Epithelial cell of esophagus (primary cell): ENCODE measurements around the gene CCDC88C.
"Not testable (repeated sequence)": the region's sequence is repeated elsewhere in the genome, so short reads cannot be mapped to it uniquely, and the experiment has no call there.

Experiments
- DNase-seq: peaks from one replicate; pipeline ENCODE4 v3.0.0; 2010; ENCODE audit warnings: low read depth
- H3K4me3 ChIP-seq: 2 replicates; pipeline ENCODE4 v1.5.1; 2011; ENCODE audit warnings: mild to moderate bottlenecking, low read length, control low read depth
- CTCF ChIP-seq: IDR thresholded peaks from 2 replicates; pipeline ENCODE4 v1.5.1; 2011; ENCODE audit warnings: low read depth, mild to moderate bottlenecking, low read length, control low read depth, inconsistent platforms; ENCODE audit not compliant: insufficient read depth; ENCODE audit errors: missing control alignments

Gene CCDC88C

GRCh38 chr14:91415794-91416743, 1.6 kb downstream of the CCDC88C start:
- TF ChIP-seq CTCF = no peak
- peak; percentile 85 for DNase-seq
- peak overlapping the region; percentile 76 for H3K4me3 ChIP-seq

GRCh38 chr14:91414475-91414833, 3.2 kb downstream of the CCDC88C start:
- DNase-seq = no peak
- no peak for TF ChIP-seq CTCF
- H3K4me3 ChIP-seq = no peak overlapping the region

- peak; percentile 61 for DNase-seq
- no peak for TF ChIP-seq CTCF
- no peak overlapping the region for H3K4me3 ChIP-seq
Measured at GRCh38 chr14:91413547-91414474, 3.8 kb downstream of the CCDC88C start.

GRCh38 chr14:91412939-91413338, 4.7 kb downstream of the CCDC88C start:
- DNase-seq = no peak
- no peak for TF ChIP-seq CTCF
- no peak overlapping the region for H3K4me3 ChIP-seq

- H3K4me3 ChIP-seq = no peak overlapping the region
- DNase-seq = no peak
- no peak for TF ChIP-seq CTCF
Measured at GRCh38 chr14:91410771-91411536, 6.7 kb downstream of the CCDC88C start.

GRCh38 chr14:91409928-91410718, 7.5 kb downstream of the CCDC88C start:
- no peak for TF ChIP-seq CTCF
- no peak overlapping the region for H3K4me3 ChIP-seq

GRCh38 chr14:91409240-91409639, 8.4 kb downstream of the CCDC88C start:
- not testable (repeated sequence) for H3K4me3 ChIP-seq, DNase-seq

More at GRCh38 chr14:91409928-91410718, 7.5 kb downstream of the CCDC88C start:
- no peak for DNase-seq
